Inflammatory macrophage treated with lipopolysaccharide for 4 hours (primary cell): ENCODE data around the gene EP300.
"Not testable (repeated sequence)": the region's sequence is repeated elsewhere in the genome, so short reads cannot be mapped to it uniquely, and the experiment has no call there.

ENCODE experiments used
- DNase-seq: peaks from one replicate; pipeline ENCODE4 v3.0.0-alpha.2; 2020

Gene EP300

DNA sequence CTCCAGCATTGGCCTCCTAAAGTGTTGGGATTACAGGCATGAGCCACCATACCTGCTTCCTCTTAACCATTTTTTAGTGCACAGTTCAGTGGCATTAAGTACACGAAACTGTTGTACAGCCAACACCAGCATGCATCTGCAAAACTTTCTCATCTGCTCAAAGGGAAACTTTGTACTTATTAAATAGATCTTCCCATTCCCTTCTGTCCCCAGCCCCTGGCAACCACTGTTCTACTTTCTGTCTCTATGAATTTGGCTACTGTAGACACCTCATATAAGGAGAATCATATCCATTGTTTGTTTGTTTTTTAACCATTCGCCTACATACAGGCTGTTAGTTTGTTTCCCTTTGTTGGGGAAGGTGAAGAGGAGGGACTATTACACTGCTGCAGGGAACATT, 6.5 kb upstream of the EP300 start:
- DNase-seq: no peak

DNA sequence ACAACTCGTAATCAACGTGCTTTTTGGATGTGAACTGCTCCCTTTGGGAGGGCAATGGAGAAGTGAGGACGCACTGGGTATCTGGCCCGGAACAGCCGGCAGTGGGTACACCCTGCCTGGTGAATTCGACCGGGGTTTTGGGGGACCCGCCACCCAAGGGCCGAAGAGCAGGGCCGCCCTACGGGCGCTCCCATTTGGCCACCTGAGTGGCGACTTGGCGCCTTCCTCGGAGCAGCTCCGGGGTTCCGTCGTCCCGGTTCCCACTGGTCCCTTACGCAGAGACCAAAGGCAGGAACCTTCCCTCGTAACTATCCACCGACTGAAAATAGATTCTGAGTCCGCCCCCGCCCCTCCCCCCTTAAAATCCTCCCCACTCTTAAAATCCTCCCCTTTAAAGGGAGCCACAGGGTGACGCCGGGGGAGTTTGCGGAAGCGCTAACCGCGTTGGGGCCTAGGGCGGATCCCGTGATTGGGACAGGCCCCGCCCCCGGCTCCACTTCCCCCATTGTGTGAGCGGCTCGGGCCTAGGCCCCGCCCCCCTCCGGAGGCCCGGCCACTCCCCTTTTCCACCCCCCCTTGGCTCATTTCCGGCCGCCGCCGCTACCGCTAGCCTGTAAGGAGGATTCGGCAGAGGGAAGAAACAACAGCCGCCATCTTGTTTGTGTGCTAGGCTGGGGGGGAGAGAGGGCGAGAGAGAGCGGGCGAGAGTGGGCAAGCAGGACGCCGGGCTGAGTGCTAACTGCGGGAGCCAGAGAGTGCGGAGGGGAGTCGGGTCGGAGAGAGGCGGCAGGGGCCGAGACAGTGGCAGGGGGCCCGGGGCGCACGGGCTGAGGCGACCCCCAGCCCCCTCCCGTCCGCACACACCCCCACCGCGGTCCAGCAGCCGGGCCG, 1.0 kb upstream of the EP300 start:
- peak; percentile 99 for DNase-seq

DNA sequence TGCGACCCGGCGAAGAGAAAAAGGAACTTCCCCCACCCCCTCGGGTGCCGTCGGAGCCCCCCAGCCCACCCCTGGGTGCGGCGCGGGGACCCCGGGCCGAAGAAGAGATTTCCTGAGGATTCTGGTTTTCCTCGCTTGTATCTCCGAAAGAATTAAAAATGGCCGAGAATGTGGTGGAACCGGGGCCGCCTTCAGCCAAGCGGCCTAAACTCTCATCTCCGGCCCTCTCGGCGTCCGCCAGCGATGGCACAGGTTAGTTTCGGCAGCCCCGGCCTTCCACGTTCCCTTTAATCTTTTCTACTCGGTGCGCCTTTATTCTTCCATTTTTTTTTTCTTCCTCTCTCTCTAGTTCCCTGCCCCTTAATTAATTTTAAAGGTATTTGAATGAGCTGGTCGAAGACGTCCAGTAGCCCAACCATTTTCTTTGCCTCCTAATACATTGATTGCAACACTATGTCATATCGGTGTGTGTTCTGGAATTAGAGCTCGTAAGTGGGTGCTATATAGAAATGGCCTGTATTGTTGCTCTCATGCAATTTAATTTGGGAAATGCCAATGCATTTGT, 537 bp downstream of the EP300 start:
- peak; percentile 42 for DNase-seq

DNA sequence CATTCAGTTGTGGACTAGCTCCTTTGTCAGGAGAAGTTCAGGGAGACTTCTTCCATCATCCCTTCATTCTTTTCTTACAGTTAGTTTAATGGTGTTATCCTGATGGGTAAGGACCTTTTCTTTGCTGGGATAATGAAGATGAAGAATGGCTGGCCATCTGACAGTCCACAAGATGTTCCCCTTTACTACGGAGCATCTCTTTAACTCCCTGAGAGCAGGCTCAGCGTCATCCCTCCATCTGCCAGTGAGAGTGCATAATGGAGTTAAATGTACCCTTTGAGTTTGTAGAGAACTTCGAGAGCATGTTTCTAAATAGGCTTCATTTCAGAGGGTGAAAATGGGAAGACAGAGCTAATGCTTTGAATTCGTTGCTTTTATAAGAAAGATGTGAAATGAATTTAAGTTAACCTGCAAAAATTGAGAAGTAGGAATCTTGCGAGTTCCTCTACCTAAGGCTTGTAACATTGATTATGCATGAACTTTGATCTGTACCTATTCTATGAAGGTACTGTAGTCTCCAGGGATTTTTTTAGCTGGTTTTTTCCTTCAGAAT, 1.7 kb downstream of the EP300 start:
- peak; percentile 33 for DNase-seq

DNA sequence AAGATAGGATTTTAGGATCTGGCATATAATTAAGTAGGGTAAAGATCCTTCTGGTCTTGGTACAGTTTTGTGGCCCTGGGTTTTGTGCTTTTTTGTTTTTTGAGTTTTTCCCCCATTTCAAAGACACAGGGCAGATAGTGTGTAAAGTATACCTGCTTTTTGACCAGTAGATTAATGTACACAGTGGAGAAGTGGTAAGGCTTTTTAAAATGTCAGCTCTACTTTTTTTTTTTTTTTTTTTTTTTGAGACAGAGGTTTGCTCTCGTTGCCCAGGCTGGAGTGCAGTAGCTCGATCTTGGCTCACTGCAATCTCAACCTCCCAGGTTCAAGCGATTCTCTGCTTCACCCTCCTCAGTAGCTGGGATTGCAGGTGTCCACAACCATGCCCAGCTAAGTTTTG, 4.0 kb downstream of the EP300 start:
- no peak for DNase-seq

DNA sequence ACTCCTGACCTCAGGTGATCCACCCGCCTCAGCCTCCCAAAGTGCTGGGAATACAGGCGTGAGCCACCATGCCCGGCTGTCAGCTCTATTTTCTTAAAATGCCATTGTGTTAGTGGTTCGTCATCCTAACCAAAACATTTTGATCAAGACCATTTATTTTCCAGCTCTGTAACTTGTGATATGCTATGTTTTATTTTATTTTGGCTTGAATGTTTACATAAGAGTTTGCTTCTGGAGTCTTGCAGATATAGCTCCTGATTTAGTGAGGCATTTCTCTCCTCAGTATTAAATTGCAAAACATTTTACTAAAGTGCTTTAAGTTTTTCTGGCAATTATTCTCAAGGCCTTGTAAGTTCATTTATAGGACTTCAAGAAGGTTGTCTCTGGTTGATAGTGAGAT, 4.4 kb downstream of the EP300 start:
- DNase-seq: no peak

DNA sequence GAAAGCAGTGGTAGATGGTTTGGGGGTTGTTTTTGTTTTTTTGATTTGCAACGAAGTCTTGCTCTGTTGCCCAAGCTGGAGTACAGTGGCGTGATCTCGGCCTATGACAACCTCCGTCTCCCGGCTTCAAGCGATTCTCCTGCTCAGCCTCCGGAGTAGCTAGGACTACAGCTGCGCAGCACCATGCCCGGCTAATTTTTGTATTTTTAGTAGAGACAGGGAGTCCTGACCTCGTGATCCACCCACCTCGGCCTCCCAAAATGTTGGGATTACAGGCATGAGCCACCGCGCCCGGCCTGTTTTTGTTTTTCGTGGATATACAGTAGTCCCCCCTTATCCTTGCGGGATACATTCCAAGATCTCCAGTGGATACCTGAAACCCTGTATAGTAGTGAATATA, 6.6 kb downstream of the EP300 start:
- no peak for DNase-seq

DNA sequence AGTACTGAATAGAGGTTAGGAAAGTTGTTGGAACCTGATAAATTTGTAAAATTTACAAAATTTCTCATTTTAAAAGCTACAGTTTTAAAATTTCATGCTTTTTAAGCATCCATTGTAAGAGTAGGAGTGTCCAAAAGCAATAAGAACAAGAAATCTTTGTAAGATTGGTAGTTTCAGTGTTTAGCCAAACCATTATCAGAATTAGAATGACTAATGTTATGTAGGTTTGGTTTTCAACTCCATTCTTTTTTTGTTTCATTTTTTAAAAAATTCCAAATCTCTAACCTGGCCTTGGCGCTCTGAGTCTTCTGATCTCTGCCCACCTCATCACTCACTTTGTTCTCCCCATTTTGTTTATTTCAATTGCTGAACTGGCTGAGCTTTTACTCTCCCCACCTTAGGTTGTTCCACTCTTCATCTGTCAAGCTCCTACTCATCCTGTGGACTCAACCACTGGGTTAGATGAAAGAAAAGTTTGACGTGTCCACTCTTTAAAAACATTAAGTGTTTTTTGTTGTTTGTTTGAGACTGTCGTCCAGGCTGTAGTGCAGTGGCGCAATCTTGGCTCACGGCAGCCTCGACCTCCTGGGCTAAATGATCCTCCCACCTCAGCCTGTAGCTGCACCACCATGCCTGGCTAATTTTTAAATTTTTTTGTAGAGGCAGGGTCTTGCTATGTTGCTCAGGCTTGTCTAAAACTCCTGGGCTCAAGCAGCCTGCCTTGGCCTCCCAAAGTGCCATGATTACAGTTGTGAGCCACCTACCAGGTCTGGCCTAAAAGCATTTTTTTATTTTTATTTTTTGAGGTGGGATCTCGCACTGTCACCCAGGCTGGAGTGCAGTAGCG, 14.0 kb downstream of the EP300 start:
- no peak for DNase-seq

DNA sequence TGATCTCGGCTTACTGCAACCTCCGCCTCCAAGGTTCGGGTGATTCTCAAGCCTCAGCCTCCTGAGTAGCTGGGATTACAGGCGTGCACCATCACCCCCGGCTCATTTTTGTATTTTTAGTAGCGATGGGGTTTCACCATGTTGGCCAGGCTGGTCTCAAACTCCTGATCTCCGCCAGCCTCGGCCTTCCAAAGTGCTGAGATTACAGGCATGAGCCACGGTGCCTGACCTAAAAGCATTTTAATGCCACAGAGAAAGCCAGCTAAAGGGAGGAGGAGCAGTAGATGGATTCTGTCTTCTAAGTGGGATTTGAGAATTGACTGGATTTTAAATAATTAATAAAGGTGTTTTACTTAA, 14.6 kb downstream of the EP300 start:
- not testable (repeated sequence) for DNase-seq

DNA sequence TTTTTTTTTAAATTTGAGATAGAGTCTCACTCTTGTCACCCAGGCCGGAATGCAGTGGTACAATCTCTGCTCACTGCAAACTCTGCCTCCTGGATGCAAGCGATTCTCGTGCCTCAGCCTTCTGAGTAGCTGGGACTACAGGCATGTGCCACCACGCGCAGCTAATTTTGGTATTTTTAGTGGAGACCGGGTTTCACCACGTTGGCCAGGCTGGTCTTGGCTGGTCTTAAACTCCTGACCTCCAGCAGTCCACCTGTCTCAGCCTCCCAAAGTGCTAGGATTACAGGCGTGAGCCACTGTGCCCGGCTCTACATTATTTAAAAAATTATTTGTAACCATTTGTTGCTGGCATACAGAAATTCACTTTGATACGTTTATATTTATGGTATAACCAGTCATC, 18.6 kb downstream of the EP300 start:
- DNase-seq: no peak

DNA sequence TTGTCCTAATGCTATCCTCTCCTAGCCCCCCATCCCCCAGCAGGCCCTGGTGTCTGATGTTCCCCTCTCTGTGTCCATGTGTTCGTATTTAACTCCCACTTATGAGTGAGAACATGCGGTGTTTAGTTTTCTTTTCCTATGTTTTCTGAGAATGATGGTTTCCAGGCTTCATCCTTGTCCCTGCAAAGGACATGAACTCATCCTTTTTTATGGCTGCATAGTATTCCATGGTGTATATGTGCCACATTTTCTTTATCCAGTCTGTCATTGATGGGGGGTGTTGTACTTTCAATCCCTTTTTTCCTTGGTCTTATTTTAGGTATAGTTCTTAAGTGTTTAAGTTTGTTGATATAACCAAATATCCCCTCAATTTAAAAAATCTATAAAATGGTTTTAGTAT, 23.9 kb downstream of the EP300 start:
- DNase-seq: no peak

DNA sequence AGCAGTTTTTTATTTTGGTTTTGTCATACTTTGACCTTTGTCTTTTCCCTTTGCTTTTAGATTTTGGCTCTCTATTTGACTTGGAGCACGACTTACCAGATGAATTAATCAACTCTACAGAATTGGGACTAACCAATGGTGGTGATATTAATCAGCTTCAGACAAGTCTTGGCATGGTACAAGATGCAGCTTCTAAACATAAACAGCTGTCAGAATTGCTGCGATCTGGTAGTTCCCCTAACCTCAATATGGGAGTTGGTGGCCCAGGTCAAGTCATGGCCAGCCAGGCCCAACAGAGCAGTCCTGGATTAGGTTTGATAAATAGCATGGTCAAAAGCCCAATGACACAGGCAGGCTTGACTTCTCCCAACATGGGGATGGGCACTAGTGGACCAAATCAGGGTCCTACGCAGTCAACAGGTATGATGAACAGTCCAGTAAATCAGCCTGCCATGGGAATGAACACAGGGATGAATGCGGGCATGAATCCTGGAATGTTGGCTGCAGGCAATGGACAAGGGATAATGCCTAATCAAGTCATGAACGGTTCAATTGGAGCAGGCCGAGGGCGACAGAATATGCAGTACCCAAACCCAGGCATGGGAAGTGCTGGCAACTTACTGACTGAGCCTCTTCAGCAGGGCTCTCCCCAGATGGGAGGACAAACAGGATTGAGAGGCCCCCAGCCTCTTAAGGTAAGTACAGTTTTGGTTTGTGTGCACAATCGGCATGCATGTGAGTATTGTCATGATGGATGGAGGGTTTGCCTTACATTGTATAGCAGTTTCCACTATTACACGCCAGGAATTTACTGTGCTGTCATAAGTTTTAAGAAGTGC, 25.0 kb downstream of the EP300 start:
- DNase-seq: no peak

DNA sequence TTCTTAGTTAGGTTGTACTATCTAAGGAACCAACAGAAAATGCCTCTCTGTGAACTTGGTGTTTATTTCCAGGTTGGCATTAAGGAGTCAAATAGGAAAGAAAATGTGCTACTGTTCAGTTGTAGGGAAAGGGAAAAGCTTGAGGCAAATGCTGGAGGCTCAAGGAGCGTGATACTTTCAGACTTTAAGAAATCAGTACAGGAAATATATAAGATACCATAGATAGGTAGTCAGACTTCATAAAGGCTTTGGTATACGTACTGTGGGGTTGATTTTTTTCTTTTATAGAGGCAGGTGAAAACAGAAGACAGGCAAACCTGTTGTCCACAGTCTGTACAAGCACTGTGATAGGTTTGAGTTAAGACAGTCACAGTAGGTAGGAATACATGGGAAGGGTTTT, 30.8 kb downstream of the EP300 start:
- DNase-seq: no peak

DNA sequence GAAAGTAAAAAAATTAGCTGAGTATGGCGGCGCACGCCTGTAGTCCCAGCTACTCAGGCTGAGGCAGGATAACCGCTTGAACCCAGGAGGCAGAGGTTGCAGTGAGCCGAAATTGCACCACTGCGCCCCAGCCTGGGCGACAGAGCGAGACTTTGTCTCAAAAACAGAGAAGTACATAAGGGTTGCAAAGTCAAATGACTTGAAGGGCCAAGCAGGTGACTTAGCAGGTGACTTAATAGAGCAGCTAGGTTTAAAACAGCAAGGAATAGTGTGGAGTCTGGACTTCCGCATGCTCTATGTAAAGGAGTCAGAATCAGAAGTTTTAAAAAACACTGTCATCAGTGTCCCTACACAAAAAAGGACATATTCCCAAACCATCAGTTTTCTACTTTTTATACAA, 31.7 kb downstream of the EP300 start:
- no peak for DNase-seq

DNA sequence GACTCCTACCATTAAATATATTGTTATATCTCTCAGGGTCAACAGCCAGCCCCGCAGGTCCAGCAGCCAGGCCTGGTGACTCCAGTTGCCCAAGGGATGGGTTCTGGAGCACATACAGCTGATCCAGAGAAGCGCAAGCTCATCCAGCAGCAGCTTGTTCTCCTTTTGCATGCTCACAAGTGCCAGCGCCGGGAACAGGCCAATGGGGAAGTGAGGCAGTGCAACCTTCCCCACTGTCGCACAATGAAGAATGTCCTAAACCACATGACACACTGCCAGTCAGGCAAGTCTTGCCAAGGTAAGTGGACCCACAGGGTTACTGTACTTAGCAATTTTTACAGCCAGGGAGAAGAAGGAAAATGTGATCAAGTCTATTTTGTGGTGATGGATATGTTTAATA, 35.1 kb downstream of the EP300 start:
- peak; percentile 67 for DNase-seq

DNA sequence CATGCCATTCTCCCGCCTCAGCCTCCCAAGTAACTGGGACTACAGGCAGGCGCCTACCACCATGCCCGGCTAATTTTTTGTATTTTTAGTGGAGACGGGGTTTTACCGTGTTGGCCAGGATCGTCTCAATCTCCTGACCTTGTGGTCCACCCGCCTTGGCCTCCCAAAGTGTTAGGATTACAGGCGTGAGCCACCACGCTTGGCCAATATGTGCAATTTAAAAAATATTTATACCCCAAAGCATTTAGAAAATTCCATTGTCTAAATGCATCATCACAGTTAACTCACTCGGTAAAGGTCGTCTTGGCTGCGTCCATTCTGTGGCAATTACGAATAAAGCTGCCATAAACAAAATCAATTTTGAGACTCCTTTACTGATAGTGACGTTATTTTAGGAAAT, 36.2 kb downstream of the EP300 start:
- DNase-seq: no peak

DNA sequence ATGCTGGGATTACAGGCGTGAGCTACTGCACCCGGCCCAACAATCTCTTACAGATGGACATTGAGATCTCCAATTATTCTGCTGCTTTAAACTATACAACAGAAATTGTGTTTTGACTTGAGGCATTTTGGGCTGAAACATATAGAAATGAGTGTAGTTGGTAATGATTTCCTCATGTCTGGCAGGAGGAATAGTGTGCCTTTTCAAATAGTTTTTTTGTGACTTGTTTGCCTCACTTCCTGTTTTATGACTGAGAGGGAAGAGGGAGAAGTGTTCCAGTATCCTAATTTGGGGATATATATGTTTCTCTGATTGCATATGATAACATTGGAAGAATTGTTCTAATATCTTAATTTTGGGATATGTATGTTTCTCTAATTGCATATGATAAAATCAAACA, 40.2 kb downstream of the EP300 start:
- peak; percentile 16 for DNase-seq

DNA sequence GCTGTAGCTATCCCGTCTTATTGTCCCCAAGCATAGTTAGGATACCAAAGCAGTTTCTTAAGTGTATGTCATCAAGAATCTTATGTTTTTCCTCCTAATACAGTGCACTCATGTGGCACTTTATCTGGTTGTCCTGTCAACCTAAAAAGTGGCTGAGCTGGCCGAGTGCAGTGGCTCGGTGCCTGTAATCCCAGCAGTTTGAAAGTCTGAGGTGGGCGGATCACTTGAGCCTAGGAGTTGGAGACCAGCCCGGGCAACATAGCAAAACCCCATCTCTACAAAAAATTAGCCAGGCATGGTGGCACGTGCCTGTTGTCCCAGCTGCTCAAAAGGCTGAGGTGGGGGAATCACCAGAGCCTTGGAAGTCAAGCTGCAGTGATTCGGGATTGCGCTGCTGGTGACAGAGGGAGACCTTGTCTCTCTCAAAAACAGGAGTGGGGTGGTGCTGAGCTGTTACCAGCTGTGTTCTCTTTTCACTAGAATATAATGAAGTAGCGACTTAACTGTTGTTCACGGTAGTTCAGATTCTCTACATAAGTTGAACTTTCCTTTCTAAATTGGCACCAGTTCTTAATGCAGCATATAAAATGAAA, 48.1 kb downstream of the EP300 start:
- no peak for DNase-seq

DNA sequence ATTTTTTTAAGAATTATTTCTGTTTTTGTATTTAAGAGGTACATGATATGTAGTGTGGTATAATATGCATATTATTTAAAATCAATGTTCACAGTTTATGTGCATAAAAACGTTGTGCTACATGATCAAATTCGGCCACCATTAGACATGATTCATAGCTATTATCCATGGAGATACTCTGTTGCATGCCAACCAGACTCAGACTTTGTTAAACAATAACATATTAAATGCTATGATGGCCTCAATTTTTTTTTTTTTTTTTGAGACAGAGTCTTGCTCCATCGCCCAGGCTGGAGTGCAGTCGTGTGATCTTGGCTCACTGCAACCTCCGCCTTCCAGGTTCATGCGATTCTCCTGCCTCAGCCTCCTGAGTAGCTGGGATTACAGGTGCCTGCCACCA, 53.5 kb downstream of the EP300 start:
- DNase-seq: not testable (repeated sequence)

DNA sequence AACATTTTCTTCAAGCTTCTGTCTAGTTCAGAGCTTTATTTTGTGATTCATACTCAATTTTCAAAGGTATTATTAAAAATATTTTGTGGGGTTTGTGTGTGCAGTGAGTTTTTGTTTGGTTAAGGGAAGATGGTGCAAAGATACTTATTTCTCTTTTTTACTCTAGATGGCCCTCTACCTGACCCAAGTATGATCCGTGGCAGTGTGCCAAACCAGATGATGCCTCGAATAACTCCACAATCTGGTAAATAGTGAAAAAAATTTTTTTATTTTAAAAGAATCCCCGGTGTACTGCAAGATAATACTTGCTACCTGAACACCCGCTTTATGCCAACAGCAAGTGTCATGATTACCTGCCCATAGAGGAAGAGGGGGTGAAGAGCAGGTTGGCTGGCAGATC, 54.2 kb downstream of the EP300 start:
- no peak for DNase-seq

DNA sequence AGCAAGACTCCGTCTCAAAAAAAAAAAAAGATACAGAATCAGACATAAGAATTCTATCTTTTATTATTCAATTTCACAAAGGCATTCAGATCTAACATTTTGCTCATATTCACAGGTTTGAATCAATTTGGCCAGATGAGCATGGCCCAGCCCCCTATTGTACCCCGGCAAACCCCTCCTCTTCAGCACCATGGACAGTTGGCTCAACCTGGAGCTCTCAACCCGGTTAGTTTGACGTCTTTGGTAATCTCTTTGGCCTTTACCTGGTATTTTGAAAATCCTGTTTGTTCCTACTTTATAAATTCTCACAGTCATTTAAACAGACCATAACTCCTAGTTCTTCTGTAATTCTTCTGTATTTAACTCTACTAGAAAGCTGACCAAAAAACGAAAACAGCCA, 55.3 kb downstream of the EP300 start:
- no peak for DNase-seq

DNA sequence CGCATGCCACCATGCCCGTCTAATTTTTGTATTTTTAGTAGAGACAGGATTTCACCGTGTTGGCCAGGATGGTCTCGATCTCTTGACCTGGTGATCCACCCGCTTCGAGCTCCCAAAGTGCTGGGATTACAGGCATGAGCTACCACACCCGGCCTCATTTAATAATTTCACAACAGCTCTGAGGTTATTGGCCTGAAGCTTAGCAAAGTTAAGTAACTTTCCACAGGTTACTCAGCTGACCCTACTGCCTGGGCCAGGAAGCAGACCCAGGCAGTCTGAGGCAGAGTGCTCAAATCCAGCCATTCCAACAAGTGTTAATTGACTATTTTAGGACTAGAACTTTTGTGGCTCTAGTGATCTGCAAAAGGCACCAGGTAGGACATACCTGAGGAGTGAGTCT, 60.5 kb downstream of the EP300 start:
- DNase-seq: no peak
